GM18520 (cell line): Measurements from ENCODE around the gene EGFLAM.

Experiments
- ATAC-seq: cut with Tn5 transposase; IDR thresholded peaks from one replicate; pipeline ENCODE4 v1.9.1; 2021; ENCODE audit not compliant: unreplicated experiment

EGFLAM gene

GRCh38 chr5:38371596-38371995 is 113.2 kb downstream of the EGFLAM start:
- no peak for ATAC-seq

GRCh38 chr5:38373743-38374142 is 115.4 kb downstream of the EGFLAM start:
- ATAC-seq: no peak

DNA sequence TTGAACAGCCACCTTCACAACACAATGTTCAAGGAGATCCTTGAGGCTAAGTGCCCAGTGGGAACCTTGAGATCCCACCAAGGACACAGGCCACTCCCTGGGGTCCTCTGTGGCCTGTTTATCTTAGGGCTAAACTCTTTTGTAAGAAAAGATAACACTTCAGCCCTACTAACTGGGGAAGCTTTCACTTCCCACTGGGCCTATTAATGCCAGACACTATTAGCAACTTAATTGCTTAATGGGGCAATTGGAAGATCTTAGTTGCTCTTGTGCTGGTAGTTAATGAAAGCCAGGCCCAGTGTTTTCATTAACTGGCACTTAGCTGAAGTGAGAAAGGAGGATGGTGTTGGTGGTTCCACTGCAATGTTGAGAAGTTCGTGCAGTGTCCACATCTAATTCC is 117.1 kb downstream of the EGFLAM start:
- no peak for ATAC-seq

- ATAC-seq: no peak
Measured at GRCh38 chr5:38376404-38376803, 118.0 kb downstream of the EGFLAM start.

DNA sequence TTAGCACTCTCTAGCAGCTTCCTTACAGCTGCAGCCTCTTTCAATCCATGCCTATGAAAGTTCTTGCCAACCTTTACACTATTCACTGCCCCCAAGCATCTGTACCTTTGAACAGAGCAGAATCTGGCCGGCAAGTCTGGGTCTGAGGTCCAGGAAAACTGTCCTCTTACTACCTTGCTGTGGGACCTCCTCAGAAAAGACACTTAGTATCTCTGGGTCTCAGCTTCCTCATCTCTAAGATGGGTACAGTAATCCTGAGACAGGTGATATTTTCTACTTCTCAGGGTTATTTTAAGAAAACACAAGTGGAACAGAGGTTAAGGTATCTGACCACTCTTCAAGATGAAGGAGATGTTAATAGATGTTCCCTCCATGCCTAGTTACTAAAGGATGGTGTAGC is 120.2 kb downstream of the EGFLAM start:
- no peak for ATAC-seq

- no peak for ATAC-seq
Measured at GRCh38 chr5:38379350-38379937, 121.1 kb downstream of the EGFLAM start.

DNA sequence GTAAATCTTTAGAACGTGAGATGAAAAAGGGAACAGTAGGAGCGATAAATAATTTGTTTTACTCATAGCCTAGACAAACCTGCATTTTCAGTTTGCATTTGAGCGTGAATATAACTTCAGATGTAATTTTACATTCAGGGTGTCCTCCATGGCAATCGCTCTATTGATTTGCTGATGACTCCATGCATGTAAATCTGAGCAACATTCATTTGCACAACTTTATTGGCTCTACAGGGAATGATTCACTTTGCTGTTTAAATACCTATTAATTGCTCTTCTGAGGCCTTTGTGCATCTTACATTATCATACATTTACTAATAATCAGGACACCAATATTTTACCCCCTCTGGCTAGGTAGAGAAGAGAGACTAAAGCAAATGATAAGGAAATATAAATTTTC is 122.2 kb downstream of the EGFLAM start:
- ATAC-seq: no peak

DNA sequence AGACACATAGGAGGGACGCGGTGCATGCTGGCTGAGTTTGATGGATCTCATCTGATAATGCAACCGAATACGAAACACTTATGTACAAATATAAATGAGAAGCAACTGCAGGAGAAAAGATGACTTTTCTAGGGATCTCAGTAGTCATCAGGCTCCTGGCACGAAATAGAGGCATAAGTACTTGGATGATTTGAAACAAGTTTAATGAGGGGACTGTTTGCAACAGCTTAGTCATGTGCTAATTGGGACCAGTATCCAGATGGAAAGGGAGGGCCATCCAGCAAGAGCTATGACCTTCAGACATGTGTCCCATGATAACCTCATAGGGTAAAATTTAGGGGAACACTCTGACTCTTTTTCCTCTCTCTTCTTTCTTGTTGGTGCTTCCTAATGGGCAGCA is 123.0 kb downstream of the EGFLAM start:
- ATAC-seq: no peak

DNA sequence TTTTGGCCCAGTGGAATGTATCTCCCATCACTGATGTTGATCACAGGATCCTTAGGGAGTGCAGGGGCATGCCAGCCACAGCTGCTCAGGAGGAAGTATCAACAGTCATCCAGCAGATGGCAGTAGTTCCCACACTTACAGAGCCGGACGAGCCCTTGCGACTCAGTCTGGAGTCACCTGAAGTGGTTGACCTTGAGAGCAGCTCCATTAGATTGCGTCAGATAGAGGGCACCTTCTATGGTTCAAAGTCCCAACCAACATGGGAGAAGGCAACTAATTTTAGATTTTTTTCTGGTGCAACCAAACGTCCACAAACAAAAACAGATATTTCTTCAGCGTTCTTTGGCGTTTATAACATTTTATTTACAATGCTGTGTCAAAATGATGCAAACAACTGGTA is 124.5 kb downstream of the EGFLAM start:
- ATAC-seq: peak; percentile 90

- no peak for ATAC-seq
Measured at GRCh38 chr5:38383701-38384100, 125.3 kb downstream of the EGFLAM start.

- ATAC-seq: no peak
Measured at GRCh38 chr5:38384396-38384795, 126.0 kb downstream of the EGFLAM start.

- no peak for ATAC-seq
Measured at GRCh38 chr5:38387161-38387560, 128.8 kb downstream of the EGFLAM start.

GRCh38 chr5:38393636-38394035 is 135.3 kb downstream of the EGFLAM start:
- ATAC-seq: no peak

- ATAC-seq: no peak
Measured at GRCh38 chr5:38396766-38397165, 138.4 kb downstream of the EGFLAM start.

- no peak for ATAC-seq
Measured at GRCh38 chr5:38400365-38400764, 142.0 kb downstream of the EGFLAM start.

DNA sequence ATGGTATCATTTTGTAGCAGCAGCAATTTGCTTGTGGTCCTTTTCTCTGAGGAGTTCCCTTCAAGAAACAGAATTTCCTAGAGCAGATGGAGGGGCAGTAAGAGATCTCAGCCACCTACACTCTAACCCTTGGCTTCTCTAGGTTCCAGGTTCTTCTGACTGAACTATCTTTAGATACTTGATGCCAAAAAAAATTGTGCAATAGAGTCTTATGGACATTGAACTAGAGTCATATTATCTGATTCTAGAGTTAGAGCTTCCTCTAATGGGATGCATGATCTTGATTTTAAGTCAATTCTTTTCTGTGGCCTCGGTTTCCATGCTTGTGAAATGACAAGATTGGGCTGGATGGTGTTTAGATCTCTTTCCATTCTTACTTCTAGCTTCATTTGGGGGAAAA is 142.8 kb downstream of the EGFLAM start:
- no peak for ATAC-seq

DNA sequence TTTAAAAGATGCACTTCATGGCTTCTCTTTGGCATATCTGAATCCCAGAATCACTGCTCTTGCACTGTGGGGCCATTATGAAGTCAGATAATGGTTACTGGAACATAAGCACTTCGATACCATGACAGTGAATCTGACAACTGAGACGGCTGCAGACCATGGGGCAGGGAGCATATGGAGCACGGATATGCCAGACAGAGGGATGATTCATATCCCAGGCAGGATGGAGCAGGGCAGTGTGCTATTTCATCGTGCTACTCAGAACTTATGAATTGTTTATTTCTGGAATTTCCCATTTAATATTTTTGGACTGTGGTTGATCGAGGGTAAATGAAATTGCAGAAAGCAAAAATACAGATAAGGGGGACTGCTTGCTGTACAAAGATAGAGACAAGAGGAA is 145.0 kb downstream of the EGFLAM start:
- no peak for ATAC-seq

DNA sequence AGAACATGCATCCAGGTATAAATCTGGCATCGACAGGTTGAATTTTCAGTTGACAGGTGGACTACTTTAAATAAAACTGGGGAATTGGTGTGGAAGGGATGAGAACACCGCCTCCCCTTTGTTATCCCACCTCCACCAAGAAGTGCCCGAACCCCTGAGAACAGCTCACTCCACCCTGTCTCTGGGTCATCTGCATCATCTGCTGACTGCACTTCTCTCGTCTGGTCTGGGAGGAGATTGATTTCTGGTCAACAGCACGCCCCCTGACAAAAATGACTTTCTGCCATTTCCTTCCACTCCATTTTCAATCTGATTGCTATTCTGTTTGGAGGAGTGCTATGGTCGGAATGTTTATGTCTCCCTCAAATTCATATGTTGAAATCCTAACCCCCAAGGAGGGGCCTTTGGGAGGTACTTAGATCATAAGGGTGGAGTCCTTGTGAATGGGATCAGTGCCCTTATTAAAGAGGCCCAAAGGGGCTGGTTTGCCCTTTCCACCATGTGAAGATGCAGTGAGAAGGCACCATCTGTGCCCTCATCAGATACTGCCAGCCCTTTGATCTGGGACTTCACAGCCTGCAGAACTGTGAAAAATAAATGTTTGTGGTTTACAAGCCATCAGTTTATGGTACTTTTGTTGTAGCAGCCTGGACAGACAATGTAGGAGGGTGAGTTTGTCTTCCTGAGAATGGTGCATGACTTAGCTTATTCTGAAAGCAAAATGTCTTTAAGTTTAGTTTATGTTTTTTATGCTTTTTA is 145.7 kb downstream of the EGFLAM start:
- ATAC-seq: no peak

GRCh38 chr5:38404667-38405276 is 146.4 kb downstream of the EGFLAM start:
- no peak for ATAC-seq

DNA sequence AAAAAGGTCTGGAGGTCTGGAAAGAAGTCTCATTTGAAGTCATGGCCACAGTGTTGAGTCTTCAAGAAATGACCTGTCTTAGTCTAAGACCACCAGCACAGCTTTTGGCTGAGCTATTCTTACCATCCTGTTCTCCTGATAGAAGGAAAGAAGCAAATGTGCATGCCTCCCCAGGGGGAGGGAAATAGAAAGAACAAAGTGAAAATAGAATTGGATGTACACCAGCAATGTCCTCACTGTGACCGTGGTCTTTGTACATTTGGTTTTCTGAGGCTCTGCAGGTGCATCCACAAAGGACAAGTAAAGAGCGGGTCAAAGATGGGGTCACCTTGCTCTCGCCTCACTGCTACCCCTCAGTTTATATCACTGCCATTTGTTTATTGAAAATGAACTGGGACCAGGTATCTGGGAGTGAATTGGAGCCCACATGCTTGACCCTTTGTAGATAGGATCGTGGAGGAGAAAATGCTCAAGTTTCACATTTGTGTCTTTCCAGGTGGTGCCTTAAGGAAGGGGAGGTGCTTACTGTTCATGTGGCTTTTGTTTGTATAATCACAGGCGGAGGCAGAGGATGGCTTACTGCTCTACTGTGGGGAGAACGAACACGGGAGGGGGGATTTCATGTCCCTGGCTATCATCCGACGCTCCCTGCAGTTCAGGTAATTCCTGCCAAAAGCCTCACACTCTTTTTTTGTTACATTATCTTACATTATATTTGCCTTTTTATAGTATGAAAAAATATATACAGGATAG is 150.3 kb downstream of the EGFLAM start:
- no peak for ATAC-seq

GRCh38 chr5:38410304-38410990 is 152.1 kb downstream of the EGFLAM start:
- no peak for ATAC-seq
